HG02610 (cell line): ENCODE measurements around the gene CD74.
"Not testable (repeated sequence)": the region's sequence is repeated elsewhere in the genome, so short reads cannot be mapped to it uniquely, and the experiment has no call there.

Experiments
- ATAC-seq: cut with Tn5 transposase; IDR thresholded peaks from one replicate; pipeline ENCODE4 v1.9.1; 2021; ENCODE audit warnings: mild to moderate bottlenecking, moderate library complexity; ENCODE audit not compliant: unreplicated experiment

Gene CD74

GRCh38 chr5:150441813-150442698 is 29.3 kb upstream of the CD74 start:
- no peak for ATAC-seq

DNA sequence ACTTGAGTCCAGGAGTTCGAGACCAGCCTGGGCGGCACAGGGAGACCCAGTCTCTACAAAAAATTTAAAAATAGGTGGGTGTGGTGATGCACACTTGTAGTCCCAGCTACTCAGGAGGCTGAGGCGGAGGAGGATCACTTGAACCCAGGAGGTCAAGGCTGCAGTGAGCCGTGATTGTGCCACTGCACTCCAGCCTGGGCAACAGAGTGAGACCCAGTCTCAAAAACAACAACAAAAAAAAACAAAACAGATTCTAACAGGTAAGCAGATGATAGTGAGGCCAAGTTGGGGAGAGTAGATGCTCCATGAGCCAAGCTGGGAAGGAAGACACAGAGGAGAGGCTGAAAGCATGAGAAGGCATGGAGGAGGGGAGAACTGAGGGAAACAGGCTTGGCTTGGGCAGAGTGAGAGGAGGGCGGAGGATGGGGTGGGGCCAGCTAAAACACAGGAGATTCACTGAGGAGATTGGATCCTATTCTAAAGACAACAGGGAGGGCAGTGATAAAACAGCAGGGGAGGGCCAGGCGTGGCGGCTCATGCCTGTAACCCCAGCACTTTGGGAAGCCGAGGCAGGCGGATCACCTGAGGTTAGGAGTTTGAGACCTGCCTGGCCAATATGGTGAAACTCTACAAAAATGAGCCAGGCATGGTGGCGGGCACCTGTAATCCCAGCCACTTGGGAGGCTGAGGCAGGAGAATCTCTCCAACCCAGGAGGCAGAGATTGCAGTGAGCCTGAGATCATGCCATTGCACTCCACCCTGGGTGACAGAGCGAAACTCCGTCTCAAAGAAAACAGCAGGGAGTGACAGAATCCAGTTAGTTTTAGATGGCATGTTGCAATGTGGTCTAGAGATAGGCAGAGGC is 28.5 kb upstream of the CD74 start:
- ATAC-seq = no peak

DNA sequence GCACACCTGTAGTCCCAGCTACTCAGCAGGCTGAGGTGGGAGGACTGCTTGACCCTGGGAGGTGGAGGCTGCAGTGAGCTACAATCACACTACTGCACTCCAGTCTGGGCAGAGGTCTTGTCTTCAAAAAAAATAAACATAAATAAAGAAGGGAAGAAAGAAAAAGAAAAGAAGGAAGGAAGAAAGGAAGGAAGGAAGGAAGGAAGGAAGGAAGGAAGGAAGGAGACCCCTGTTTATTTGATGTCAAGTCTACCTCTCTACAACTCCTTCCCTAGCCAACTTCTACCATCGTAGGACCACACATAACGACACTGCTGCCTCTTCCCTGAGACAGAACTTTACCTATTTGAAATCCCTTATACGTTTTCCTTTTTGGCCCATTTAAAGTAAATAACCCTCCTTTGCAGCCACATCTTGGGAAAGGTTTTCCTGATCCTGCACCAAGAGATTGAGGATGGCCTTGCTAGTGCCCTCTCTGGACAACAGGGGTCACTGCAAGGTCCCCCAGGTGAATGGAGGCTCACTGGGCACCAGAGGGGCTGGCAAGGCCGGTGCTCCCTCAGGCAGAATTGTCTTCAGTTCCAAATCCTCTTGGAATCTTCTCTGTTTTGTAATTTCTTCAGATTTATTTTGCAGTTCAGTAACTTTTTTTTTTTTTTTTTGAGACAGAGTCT is 26.3 kb upstream of the CD74 start:
- no peak for ATAC-seq

DNA sequence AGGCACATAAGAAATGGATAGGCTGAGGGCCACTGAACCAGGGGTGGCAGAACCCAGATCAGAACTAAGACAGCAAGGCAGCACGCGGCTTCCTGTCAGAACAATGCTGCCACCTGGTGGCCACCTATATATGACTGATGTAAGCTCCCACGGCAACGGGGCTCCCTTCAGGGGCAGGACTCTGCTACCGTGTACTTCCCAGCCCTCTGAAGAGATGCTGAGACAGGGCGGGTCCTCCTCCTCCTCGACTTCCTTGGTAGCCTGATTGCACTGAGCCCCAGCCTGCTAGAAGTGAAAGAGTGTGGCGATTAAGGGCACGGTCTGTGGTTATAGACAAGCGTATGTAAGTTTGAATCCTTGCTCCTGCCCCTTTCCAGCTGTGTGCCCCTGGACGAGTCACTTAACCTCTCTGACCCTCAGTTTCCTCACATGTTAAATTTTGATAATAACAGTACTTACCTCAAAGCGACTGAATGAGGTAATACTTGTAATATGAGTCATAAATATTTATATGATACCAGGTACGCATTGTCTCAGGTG is 23.5 kb upstream of the CD74 start:
- peak; percentile 86 for ATAC-seq

DNA sequence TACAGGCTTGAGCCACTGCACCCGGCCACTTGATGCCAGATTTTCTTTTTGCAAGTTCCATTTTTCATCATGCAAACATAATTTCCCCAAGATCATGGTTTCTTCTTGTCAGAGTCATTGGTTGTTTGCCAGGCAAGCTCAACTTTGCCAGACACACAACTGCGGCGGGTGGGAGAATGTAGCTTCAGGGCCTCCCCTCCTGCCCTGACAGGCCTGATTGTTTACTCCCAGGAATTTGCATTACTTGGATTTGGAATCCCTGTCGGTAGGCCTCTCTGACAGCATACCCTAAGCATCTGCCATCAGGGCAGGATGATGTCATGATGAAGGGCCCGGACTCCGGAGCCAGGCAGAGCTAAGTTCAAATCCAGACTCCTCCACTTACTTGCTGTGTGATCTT is 21.8 kb upstream of the CD74 start:
- ATAC-seq = no peak

DNA sequence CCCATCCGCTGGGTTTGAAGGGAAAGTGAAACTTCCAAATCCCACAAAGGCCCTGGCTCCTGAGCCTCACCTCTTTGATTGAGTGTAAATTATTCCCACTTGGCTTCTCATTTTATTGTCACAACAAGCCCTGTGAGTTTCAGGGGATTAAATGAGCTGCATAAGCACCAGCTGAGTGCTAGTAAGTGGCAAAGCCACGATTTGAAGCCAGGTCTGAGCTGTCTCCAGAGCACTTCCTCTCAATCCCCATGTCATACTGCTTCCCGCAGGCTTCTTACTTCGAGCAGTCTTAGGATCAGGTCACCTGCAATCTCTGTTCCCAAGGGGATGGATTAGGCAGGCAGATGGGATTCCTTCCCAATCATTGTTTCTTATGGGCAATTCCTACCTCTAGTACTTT is 18.9 kb upstream of the CD74 start:
- ATAC-seq = no peak

- ATAC-seq = no peak
Observed at GRCh38 chr5:150431048-150431447, 18.3 kb upstream of the CD74 start.

GRCh38 chr5:150429410-150429873 is 16.7 kb upstream of the CD74 start:
- peak; percentile 53 for ATAC-seq

- no peak for ATAC-seq
Observed at GRCh38 chr5:150428978-150429377, 16.3 kb upstream of the CD74 start.

DNA sequence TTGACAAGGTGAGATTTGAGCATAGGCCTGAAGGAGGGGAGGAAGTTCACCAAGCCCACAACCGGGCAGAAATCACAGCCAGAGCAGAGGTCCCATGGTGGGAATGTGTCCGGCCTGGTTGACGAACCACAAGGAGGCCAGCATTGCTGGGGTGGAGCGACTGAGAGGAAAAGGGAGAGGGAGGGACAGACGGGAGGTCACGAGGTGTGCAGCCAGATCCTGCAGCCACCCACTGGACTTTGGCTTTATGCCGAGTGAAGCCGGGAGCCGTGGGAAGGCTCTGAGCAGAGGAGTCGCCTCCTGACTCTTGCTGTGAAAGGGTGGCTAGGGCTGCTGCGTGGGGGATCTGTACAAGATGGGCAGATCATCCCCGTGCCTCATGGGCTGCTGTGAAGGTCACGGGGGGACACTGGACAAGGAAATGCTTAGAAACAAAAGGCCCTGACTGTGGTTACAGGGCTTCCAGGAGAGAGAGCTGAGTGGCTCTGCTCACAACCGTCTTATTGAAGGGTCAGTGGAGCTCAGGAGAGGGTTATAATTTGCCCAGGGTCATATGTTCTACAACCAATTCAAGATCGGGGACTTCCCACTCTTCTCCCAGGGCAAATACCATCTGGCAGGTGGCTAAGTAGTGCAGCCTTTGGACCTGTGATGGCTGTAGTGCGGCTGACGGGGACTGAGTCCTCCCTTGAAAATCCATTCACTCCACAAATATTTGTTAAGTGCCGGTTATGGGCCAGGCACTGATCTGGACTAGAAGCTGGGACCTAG is 15.6 kb upstream of the CD74 start:
- ATAC-seq = no peak

- not testable (repeated sequence) for ATAC-seq
Observed at GRCh38 chr5:150426165-150426564, 13.5 kb upstream of the CD74 start.

- ATAC-seq = no peak
Observed at GRCh38 chr5:150422758-150423157, 10.0 kb upstream of the CD74 start.

GRCh38 chr5:150422075-150422474 is 9.4 kb upstream of the CD74 start:
- ATAC-seq = no peak

- peak; percentile 73 for ATAC-seq
Observed at GRCh38 chr5:150419630-150420270, 7.0 kb upstream of the CD74 start.

DNA sequence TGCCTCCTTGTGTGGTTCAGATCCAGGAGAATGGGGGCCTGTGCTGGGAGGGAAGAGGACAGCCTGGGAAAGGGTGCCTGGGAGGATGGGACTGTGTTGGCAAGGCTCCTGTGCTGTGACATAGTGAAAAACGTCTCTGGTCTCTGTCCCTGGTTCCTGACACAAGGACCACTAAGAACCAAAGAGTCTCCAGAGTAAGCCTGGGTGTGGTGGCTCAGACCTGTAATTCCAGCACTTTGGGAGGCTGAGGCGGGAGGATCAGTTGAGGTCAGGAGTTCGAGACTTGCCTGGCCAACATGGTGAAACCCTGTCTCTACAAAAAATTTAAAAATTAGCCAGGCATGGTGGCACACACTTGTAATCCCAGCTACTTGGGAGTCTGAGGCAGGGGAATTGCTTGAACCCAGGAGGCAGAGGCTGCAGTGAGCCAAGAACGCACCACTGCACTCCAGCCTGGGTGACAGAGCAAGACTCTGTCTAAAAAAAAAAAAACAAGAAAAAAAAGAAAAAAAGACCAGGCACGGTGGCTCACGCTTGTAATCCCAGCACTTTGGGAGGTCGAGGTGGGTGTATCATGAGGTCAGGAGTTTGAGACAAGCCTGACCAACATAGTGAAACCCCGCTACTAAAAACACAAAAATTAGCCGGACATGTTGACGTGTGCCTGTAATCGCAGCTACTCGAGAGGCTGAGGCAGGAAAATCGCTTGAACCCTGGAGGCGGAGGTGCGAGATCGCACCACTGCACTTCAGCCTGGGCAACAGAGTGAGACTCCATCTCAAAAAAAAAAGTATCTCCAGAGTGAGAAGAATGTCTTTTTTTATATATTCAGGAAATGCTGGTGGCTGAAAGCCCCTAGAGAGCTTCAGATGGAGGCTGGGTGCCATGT is 1.4 kb upstream of the CD74 start:
- ATAC-seq = not testable (repeated sequence)

- no peak for ATAC-seq
Observed at GRCh38 chr5:150413176-150413901, 629 bp upstream of the CD74 start.

GRCh38 chr5:150411245-150411979 is 1.3 kb downstream of the CD74 start:
- peak; percentile 25 for ATAC-seq
